IMR-90 (cell line): ENCODE data around the gene ST6GALNAC4.

ENCODE experiments used
- BHLHE40 ChIP-seq: fragments of 150-350 bp; IDR thresholded peaks from 2 replicates; pipeline ENCODE4 v1.6.1; 2016; ENCODE audit warnings: mild to moderate bottlenecking, low read depth, low read length
- CHD1 ChIP-seq: IDR thresholded peaks from 2 replicates; pipeline ENCODE4 v1.6.1; 2012; ENCODE audit warnings: low read depth, low read length, improper control_type of control experiment
- FOS ChIP-seq: fragments of 150-350 bp; IDR thresholded peaks from 2 replicates; pipeline ENCODE4 v1.6.1; 2016; ENCODE audit warnings: low read depth, low read length
- MAZ ChIP-seq: IDR thresholded peaks from 2 replicates; pipeline ENCODE4 v1.6.1; 2012; ENCODE audit warnings: low read depth, mild to moderate bottlenecking, low read length, improper control_type of control experiment, moderate library complexity, borderline replicate concordance
- MXI1 ChIP-seq: IDR thresholded peaks from 2 replicates; pipeline ENCODE4 v1.6.1; 2012; ENCODE audit warnings: low read depth, mild to moderate bottlenecking, low read length, moderate library complexity, borderline replicate concordance
- NFE2L2 ChIP-seq: fragments of 150-350 bp; IDR thresholded peaks from 2 replicates; pipeline ENCODE4 v1.6.1; 2016; ENCODE audit warnings: low read depth, mild to moderate bottlenecking, low read length
- POLR2A ChIP-seq: IDR thresholded peaks from 2 replicates; pipeline ENCODE4 v1.6.1; 2012; ENCODE audit warnings: mild to moderate bottlenecking, low read depth, low read length
- RAD21 ChIP-seq: IDR thresholded peaks from 2 replicates; pipeline ENCODE4 v1.6.1; 2012; ENCODE audit warnings: low read length, improper control_type of control experiment
- RCOR1 ChIP-seq: IDR thresholded peaks from 2 replicates; pipeline ENCODE4 v1.6.1; 2012; ENCODE audit warnings: mild to moderate bottlenecking, low read length, improper control_type of control experiment; ENCODE audit not compliant: insufficient replicate concordance
- RFX5 ChIP-seq: IDR thresholded peaks from 2 replicates; pipeline ENCODE4 v1.8.0; 2012; ENCODE audit warnings: low read depth, mild to moderate bottlenecking, low read length, moderate library complexity
- USF2 ChIP-seq: fragments of 150-350 bp; IDR thresholded peaks from 2 replicates; pipeline ENCODE4 v1.6.1; 2017; ENCODE audit warnings: mild to moderate bottlenecking, antibody characterized with exemption, low read length, low read depth
- TF ChIP-seq, protein P1 (sequence below): conservative IDR thresholded peaks from 2 replicates; pipeline ENCODE4 v1.5.1; 2012; ENCODE audit warnings: mild to moderate bottlenecking, low read depth, low read length, improper control_type of control experiment
- TF ChIP-seq, protein P2 (sequence below): fragments of 150-350 bp; IDR thresholded peaks from 2 replicates; pipeline ENCODE4 v1.6.1; 2016; ENCODE audit warnings: low read depth, mild to moderate bottlenecking, low read length, moderate library complexity, borderline replicate concordance

DNA sequence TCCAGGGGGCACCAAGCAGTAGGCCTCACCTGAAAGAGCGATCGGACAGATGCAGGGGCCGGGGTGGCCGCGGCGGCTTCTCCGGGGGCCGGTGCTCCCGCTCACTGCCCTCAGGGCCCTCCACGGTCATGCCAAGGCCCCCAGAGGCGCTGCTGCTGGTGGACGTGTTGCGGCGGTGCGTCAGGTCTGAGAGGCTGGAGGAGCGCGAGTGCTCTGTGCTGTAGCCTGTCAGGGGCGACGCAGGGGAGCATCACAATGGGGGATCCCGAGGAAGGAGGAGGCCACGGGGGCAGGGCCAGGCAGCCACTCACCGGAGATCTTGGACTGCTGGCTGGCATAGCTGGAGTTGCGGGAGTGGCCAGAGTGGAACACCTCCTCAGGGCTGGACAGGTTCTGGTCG lies 28.5 kb upstream of the ST6GALNAC4 start:
- TF ChIP-seq FOS = no peak
- TF ChIP-seq, protein P1, sequence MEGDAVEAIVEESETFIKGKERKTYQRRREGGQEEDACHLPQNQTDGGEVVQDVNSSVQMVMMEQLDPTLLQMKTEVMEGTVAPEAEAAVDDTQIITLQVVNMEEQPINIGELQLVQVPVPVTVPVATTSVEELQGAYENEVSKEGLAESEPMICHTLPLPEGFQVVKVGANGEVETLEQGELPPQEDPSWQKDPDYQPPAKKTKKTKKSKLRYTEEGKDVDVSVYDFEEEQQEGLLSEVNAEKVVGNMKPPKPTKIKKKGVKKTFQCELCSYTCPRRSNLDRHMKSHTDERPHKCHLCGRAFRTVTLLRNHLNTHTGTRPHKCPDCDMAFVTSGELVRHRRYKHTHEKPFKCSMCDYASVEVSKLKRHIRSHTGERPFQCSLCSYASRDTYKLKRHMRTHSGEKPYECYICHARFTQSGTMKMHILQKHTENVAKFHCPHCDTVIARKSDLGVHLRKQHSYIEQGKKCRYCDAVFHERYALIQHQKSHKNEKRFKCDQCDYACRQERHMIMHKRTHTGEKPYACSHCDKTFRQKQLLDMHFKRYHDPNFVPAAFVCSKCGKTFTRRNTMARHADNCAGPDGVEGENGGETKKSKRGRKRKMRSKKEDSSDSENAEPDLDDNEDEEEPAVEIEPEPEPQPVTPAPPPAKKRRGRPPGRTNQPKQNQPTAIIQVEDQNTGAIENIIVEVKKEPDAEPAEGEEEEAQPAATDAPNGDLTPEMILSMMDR = no peak
- no peak for TF ChIP-seq MAZ
- TF ChIP-seq POLR2A = no peak
- no peak for TF ChIP-seq CHD1
- TF ChIP-seq RAD21 = no peak
- TF ChIP-seq RFX5 = no peak
- TF ChIP-seq NFE2L2 = no peak
- no peak for TF ChIP-seq USF2
- TF ChIP-seq, protein P2, sequence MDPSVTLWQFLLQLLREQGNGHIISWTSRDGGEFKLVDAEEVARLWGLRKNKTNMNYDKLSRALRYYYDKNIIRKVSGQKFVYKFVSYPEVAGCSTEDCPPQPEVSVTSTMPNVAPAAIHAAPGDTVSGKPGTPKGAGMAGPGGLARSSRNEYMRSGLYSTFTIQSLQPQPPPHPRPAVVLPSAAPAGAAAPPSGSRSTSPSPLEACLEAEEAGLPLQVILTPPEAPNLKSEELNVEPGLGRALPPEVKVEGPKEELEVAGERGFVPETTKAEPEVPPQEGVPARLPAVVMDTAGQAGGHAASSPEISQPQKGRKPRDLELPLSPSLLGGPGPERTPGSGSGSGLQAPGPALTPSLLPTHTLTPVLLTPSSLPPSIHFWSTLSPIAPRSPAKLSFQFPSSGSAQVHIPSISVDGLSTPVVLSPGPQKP = no peak
- TF ChIP-seq MXI1 = no peak
- TF ChIP-seq RCOR1 = no peak
- TF ChIP-seq BHLHE40 = no peak
